Peyer's patch (tissue), 4 donors: ENCODE results near the gene PHRF1. TPM values are rescaled to one million over a fixed set of nuclear protein-coding genes. Genes with fewer than 3 reads are reported as not detected.

Experiments used
- DNase-seq, 3 donors: peaks; one replicate each; pipeline ENCODE4 v3.0.0-alpha.2; 2017 to 2019
- H3K27ac ChIP-seq, 4 donors: fragments of 200-600 bp; sonication (generic); one replicate each; pipeline ENCODE4 v1.5.1; 2016 to 2019
- H3K27me3 ChIP-seq, 2 donors: fragments of 200-600 bp; sonication (generic); one replicate each; pipeline ENCODE4 v1.5.1; 2019
- H3K36me3 ChIP-seq, 3 donors: fragments of 200-600 bp; sonication (generic); one replicate each; pipeline ENCODE4 v1.5.1; 2016 to 2019
- H3K4me1 ChIP-seq, 4 donors: fragments of 200-600 bp; sonication (generic); one replicate each; pipeline ENCODE4 v1.5.1; 2016 to 2019
- H3K4me3 ChIP-seq, 4 donors: fragments of 200-600 bp; sonication (generic); 1 replicate in 3 of 4; 2 replicates in 1 of 4; pipeline ENCODE4 v1.5.1; 2016 to 2019; ENCODE audit warnings: mild to moderate bottlenecking in 1 of 4
- H3K9me3 ChIP-seq, 4 donors: fragments of 200-600 bp; sonication (generic); one replicate each; pipeline ENCODE4 v1.5.1; 2016 to 2019; ENCODE audit warnings: mild to moderate bottlenecking in 1 of 4
- CTCF ChIP-seq, 6 experiments: fragments of 450-650 bp in 4 of 6; fragments of 200-600 bp in 2 of 6; sonication (generic) in 1 of 6; IDR thresholded peaks; one replicate each; pipeline ENCODE4 v1.5.1; 2017 to 2019; ENCODE audit warnings: antibody characterized with exemption in 6 of 6, mild to moderate bottlenecking in 3 of 6, moderate library complexity in 1 of 6
- POLR2A ChIP-seq, 2 donors: fragments of 450-650 bp; IDR thresholded peaks; one replicate each; pipeline ENCODE4 v1.5.1; 2017; ENCODE audit warnings: antibody characterized with exemption in 2 of 2, mild to moderate bottlenecking in 2 of 2, moderate library complexity in 2 of 2
- total RNA-seq, 4 donors: library from RNA; depleted of rRNA; stranded (reverse); fragments of >200 nt; gene quantifications; one replicate each; pipeline ENCODE4 v1.1.0, GENCODE V29; 2016

PHRF1 gene
- total RNA-seq, 4 donors from 2014 or later = 48.4 to 88.0 (median 57.8) TPM

GRCh38 chr11:592918-593317, 16.6 kb downstream of the PHRF1 start:
- H3K9me3 ChIP-seq = no peaks in the 10 kb centered on the region
- no peak overlapping the region for H3K27ac ChIP-seq
- DNase-seq = no peak
- TF ChIP-seq POLR2A (IDR thresholded peaks at IDR 0.05) (no peak), CTCF (IDR thresholded peaks at IDR 0.05) (no peak)
- H3K4me1 ChIP-seq = peaks cover 0 to 8% (median 0%) of the 10 kb centered on the region in 4 donors
- H3K36me3 ChIP-seq = peaks cover 0 to 97% (median 0%) of the 10 kb centered on the region in 3 donors
- no peaks in the 10 kb centered on the region for H3K27me3 ChIP-seq
- no peak overlapping the region for H3K4me3 ChIP-seq

- H3K36me3 ChIP-seq = peaks cover 0 to 97% (median 0%) of the 10 kb centered on the region in 3 donors
These were observed 17.1 kb downstream of the PHRF1 start for GRCh38 chr11:593347-593746.

GRCh38 chr11:595400-595799, 19.1 kb downstream of the PHRF1 start:
- no peaks in the 10 kb centered on the region for H3K9me3 ChIP-seq
- H3K36me3 ChIP-seq = peaks cover 0 to 97% (median 0%) of the 10 kb centered on the region in 3 donors
- no peak for TF ChIP-seq CTCF (IDR thresholded peaks at IDR 0.05)
- no peak for TF ChIP-seq POLR2A (IDR thresholded peaks at IDR 0.05)

More at GRCh38 chr11:593347-593746, 17.1 kb downstream of the PHRF1 start:
- DNase-seq = no peak
- H3K4me1 ChIP-seq = peaks cover 0 to 4% (median 0%) of the 10 kb centered on the region in 4 donors
- H3K27ac ChIP-seq = no peak overlapping the region
- H3K27me3 ChIP-seq = no peaks in the 10 kb centered on the region
- no peak for TF ChIP-seq POLR2A (IDR thresholded peaks at IDR 0.05)
- no peak for TF ChIP-seq CTCF (IDR thresholded peaks at IDR 0.05)
- H3K9me3 ChIP-seq = no peaks in the 10 kb centered on the region
- no peak overlapping the region for H3K4me3 ChIP-seq

GRCh38 chr11:596374-596773, 20.1 kb downstream of the PHRF1 start:
- Histone ChIP-seq H3K4me1 (no peaks in the 10 kb centered on the region), H3K9me3 (no peaks in the 10 kb centered on the region), H3K4me3 (no peak overlapping the region), H3K36me3 (peaks cover 0 to 97% (median 0%) of the 10 kb centered on the region in 3 donors), H3K27me3 (no peaks in the 10 kb centered on the region), H3K27ac (no peak overlapping the region)
- no peak for DNase-seq
- TF ChIP-seq CTCF (IDR thresholded peaks at IDR 0.05) (no peak), POLR2A (IDR thresholded peaks at IDR 0.05) (no peak)

More at GRCh38 chr11:595400-595799, 19.1 kb downstream of the PHRF1 start:
- Histone ChIP-seq H3K4me1 (no peaks in the 10 kb centered on the region), H3K27ac (no peak overlapping the region), H3K27me3 (no peaks in the 10 kb centered on the region), H3K4me3 (no peak overlapping the region)
- DNase-seq = no peak

GRCh38 chr11:597166-597725, 21.0 kb downstream of the PHRF1 start:
- H3K9me3 ChIP-seq = no peaks in the 10 kb centered on the region
- H3K27me3 ChIP-seq = no peaks in the 10 kb centered on the region
- peaks cover 0 to 99% (median 0%) of the 10 kb centered on the region in 3 donors for H3K36me3 ChIP-seq
- no peak overlapping the region for H3K4me3 ChIP-seq
- H3K27ac ChIP-seq = no peak overlapping the region
- no peak for DNase-seq
- no peak for TF ChIP-seq CTCF (IDR thresholded peaks at IDR 0.05)
- TF ChIP-seq POLR2A (IDR thresholded peaks at IDR 0.05) = no peak
- H3K4me1 ChIP-seq = no peaks in the 10 kb centered on the region
